Measurements from ENCODE around the gene NIT1.

NIT1 gene

DNA sequence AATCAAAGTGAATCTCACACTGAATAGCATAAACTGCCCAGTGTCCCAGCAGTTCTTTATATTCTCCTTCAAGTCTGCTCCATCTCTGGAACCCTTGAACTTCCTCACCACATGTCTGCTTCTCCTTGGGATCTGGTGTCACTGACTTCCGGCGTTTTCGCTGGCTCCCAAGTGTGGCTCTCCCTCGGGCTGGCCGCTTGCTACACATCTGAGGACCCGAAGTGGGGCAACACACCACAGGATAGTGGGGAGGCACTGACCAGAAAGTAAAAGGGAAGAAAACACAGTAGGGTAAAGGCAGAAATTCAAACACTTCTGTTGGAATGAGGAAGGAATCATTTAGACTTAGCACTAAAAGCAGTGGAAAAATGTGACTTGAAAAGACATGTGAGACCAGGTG, 5.1 kb downstream of the NIT1 start:
- TF ChIP-seq BACH2 (CRISPR knock-in tag; IDR thresholded peaks at IDR 0.05; ENCODE audit: borderline replicate concordance) (no peak), ZNF565 (CRISPR knock-in tag; conservative IDR thresholded peaks at IDR 0.05; ENCODE audit: low read depth) (no peak), ZNF8 (CRISPR knock-in tag; IDR thresholded peaks at IDR 0.05) (no peak), SNAI2 (CRISPR knock-in tag; IDR thresholded peaks at IDR 0.05) (no peak), ZC3H10 (CRISPR knock-in tag; IDR thresholded peaks at IDR 0.05) (no peak), ESRRG (CRISPR knock-in tag; IDR thresholded peaks at IDR 0.05) (no peak), CSDC2 (CRISPR knock-in tag; IDR thresholded peaks at IDR 0.05) (no peak), RARB (CRISPR knock-in tag; IDR thresholded peaks at IDR 0.05) (no peak), TOX (CRISPR knock-in tag; IDR thresholded peaks at IDR 0.05; ENCODE audit: borderline replicate concordance) (no peak), OSR1 (CRISPR knock-in tag; IDR thresholded peaks at IDR 0.05) (no peak), ARNTL (CRISPR knock-in tag; IDR thresholded peaks at IDR 0.05; ENCODE audit: borderline replicate concordance, low read depth) (no peak)
- TF ChIP-seq, protein P1, sequence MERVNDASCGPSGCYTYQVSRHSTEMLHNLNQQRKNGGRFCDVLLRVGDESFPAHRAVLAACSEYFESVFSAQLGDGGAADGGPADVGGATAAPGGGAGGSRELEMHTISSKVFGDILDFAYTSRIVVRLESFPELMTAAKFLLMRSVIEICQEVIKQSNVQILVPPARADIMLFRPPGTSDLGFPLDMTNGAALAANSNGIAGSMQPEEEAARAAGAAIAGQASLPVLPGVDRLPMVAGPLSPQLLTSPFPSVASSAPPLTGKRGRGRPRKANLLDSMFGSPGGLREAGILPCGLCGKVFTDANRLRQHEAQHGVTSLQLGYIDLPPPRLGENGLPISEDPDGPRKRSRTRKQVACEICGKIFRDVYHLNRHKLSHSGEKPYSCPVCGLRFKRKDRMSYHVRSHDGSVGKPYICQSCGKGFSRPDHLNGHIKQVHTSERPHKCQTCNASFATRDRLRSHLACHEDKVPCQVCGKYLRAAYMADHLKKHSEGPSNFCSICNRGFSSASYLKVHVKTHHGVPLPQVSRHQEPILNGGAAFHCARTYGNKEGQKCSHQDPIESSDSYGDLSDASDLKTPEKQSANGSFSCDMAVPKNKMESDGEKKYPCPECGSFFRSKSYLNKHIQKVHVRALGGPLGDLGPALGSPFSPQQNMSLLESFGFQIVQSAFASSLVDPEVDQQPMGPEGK (CRISPR knock-in tag; IDR thresholded peaks at IDR 0.05; ENCODE audit: borderline replicate concordance): no peak
- ATAC-seq: no peak

- TF ChIP-seq ZNF8 (CRISPR knock-in tag; IDR thresholded peaks at IDR 0.05): no peak
- TF ChIP-seq ISL1 (CRISPR knock-in tag; IDR thresholded peaks at IDR 0.05): no peak
- TF ChIP-seq POU6F1 (CRISPR knock-in tag; IDR thresholded peaks at IDR 0.05; ENCODE audit: borderline replicate concordance, low read depth): no peak
- no peak for TF ChIP-seq TCF4 (CRISPR knock-in tag; IDR thresholded peaks at IDR 0.05; ENCODE audit: borderline replicate concordance)
- TF ChIP-seq ESRRG (CRISPR knock-in tag; IDR thresholded peaks at IDR 0.05): no peak
- no peak for TF ChIP-seq CSDC2 (CRISPR knock-in tag; IDR thresholded peaks at IDR 0.05)
- TF ChIP-seq CSRNP3 (CRISPR knock-in tag; IDR thresholded peaks at IDR 0.05): no peak
- TF ChIP-seq ZFP3 (CRISPR knock-in tag; IDR thresholded peaks at IDR 0.05): no peak
- TF ChIP-seq SNAI2 (CRISPR knock-in tag; IDR thresholded peaks at IDR 0.05): no peak
- no peak for ATAC-seq
Observed at GRCh38 chr1:161127649-161128048, 9.7 kb downstream of the NIT1 start.

GRCh38 chr1:161128591-161129420, 10.9 kb downstream of the NIT1 start:
- no peak for ATAC-seq
- TF ChIP-seq TOX (CRISPR knock-in tag; IDR thresholded peaks at IDR 0.05; ENCODE audit: borderline replicate concordance) (no peak), PPARA (CRISPR knock-in tag; IDR thresholded peaks at IDR 0.05; ENCODE audit: borderline replicate concordance) (no peak)
- TF ChIP-seq, protein P1 (CRISPR knock-in tag; IDR thresholded peaks at IDR 0.05; ENCODE audit: borderline replicate concordance): no peak

DNA sequence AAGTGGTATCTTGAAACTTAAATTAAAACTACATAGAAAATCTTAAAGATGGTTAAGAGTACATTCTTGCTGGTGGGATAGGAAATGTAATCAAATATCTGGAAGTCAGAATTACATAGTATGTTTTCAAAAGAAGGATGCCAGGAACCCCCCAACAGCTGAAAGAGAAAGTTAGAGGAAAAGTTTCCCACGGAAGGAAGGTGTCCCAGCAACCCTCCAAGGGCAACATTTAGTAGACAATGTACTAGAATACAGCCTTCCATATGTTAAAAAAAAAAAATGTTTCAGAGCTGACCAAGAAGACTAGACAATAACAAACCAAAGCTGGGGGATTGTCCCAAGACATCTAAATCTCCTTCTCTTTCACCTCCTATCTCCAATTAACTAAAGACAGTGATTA, 12.4 kb downstream of the NIT1 start:
- no peak for ATAC-seq
- TF ChIP-seq ZFP3 (CRISPR knock-in tag; IDR thresholded peaks at IDR 0.05) (no peak), PPARA (CRISPR knock-in tag; IDR thresholded peaks at IDR 0.05; ENCODE audit: borderline replicate concordance) (no peak), CSDC2 (CRISPR knock-in tag; IDR thresholded peaks at IDR 0.05) (no peak), ZNF565 (CRISPR knock-in tag; conservative IDR thresholded peaks at IDR 0.05; ENCODE audit: low read depth) (no peak), ZNF8 (CRISPR knock-in tag; IDR thresholded peaks at IDR 0.05) (no peak), POU6F1 (CRISPR knock-in tag; IDR thresholded peaks at IDR 0.05; ENCODE audit: borderline replicate concordance, low read depth) (no peak), BACH2 (CRISPR knock-in tag; IDR thresholded peaks at IDR 0.05; ENCODE audit: borderline replicate concordance) (no peak), CSRNP3 (CRISPR knock-in tag; IDR thresholded peaks at IDR 0.05) (no peak), ZNF70 (CRISPR knock-in tag; IDR thresholded peaks at IDR 0.05) (no peak), RARB (CRISPR knock-in tag; IDR thresholded peaks at IDR 0.05) (no peak)
- TF ChIP-seq, protein P1 (CRISPR knock-in tag; IDR thresholded peaks at IDR 0.05; ENCODE audit: borderline replicate concordance): no peak
- TF ChIP-seq, protein P2, sequence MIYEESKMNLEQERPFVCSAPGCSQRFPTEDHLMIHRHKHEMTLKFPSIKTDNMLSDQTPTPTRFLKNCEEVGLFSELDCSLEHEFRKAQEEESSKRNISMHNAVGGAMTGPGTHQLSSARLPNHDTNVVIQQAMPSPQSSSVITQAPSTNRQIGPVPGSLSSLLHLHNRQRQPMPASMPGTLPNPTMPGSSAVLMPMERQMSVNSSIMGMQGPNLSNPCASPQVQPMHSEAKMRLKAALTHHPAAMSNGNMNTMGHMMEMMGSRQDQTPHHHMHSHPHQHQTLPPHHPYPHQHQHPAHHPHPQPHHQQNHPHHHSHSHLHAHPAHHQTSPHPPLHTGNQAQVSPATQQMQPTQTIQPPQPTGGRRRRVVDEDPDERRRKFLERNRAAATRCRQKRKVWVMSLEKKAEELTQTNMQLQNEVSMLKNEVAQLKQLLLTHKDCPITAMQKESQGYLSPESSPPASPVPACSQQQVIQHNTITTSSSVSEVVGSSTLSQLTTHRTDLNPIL (CRISPR knock-in tag; IDR thresholded peaks at IDR 0.05; ENCODE audit: low read depth): no peak
